ENCODE data around the gene PRPH2.
"Not testable (repeated sequence)": the region's sequence is repeated elsewhere in the genome, so short reads cannot be mapped to it uniquely, and the experiment has no call there.

The PRPH2 gene

DNA sequence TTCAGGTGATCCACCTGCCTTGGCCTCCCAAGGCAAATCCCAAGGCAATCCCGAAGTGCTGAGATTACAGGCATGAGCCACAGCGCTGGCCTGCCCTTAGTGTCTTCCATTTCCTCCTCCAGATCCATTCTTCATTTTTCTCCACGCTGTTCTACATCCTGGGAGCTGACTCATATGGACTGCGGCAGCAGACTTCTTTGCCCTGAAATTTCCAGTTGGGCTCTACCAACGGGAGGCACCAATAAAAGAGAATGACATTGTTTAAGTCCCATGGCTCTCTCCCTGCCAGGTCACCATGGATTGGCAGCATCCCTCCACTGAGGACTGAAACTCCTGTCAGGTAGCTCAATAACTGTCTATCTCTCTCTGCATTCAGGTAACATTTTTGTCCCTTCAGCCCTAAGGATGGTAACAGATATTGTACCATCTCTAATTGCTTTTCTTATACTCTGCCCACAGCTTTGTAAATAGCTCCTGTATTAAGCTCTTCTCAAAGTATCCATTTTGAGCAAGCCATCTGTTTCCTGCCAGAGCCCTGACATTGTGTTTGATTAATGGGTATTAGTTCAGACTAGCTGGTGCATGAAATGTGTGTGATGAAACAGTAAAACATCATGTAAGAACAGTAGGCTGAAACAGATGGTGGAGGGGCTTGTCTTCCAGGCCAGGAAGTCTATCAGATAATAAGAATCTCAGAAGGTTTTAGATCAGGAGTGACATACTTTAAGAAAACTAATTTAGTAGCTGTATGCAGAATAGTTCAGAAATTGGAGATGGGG lies 19.9 kb upstream of the PRPH2 start:
- no peak for DNase-seq (ENCODE audit: low spot score)

GRCh38 chr6:42740725-42741124 lies 18.3 kb upstream of the PRPH2 start:
- DNase-seq (ENCODE audit: low spot score), result no peak

- no peak for DNase-seq (ENCODE audit: low spot score)
Observed at GRCh38 chr6:42735976-42736375, 13.6 kb upstream of the PRPH2 start.

GRCh38 chr6:42733867-42734481 lies 11.6 kb upstream of the PRPH2 start:
- not testable (repeated sequence) for DNase-seq (ENCODE audit: low spot score)

DNA sequence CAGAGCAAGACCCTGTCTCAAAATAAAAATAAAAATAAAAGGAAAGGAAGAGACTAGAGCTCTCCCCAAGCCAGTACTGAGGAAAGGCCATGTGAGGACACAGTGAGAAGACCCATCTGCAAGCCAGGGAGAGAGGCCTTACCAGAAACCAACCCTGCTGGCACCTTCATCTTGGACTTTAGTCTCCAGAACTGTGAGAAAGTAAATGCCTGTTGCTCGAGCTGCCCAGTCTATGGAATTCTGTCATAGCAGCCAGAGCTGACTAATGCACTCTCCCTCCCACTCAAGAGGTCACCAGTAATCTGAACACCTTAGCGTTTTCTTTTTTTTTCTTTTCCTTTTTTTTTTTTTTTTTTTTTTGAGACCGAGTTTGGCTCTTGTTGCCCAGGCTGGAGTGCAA lies 7.3 kb upstream of the PRPH2 start:
- no peak for DNase-seq (ENCODE audit: low spot score)

GRCh38 chr6:42727627-42728026 lies 5.2 kb upstream of the PRPH2 start:
- no peak for DNase-seq (ENCODE audit: low spot score)

- no peak for DNase-seq (ENCODE audit: low spot score)
Observed at GRCh38 chr6:42727087-42727611, 4.8 kb upstream of the PRPH2 start.

- DNase-seq (ENCODE audit: low spot score), result no peak
Observed at GRCh38 chr6:42726485-42727086, 4.2 kb upstream of the PRPH2 start.

GRCh38 chr6:42726026-42726425 lies 3.6 kb upstream of the PRPH2 start:
- no peak for DNase-seq (ENCODE audit: low spot score)

DNA sequence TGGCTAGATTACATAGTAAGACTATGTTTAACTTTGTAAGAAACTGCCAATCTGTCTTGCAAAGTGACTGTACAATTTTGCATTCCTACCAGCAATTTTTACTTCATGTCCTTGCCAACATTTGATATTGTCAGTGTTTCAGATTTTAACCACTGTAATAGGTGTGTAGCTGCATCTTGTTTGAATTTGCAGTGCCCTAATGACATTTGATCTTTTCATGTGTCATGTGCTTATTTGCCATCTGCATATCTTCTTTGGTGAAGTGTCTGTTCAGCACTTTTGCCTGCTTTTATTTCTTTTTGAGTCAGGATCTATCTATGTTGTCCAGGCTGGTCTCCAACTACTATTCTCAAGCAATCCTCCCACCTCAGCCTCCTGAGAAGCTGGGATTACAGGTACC lies 2.4 kb upstream of the PRPH2 start:
- no peak for DNase-seq (ENCODE audit: low spot score)

GRCh38 chr6:42720739-42721138 lies 1.7 kb downstream of the PRPH2 start:
- no peak for DNase-seq (ENCODE audit: low spot score)

GRCh38 chr6:42715871-42716270 lies 6.5 kb downstream of the PRPH2 start:
- DNase-seq (ENCODE audit: low spot score), result no peak

DNA sequence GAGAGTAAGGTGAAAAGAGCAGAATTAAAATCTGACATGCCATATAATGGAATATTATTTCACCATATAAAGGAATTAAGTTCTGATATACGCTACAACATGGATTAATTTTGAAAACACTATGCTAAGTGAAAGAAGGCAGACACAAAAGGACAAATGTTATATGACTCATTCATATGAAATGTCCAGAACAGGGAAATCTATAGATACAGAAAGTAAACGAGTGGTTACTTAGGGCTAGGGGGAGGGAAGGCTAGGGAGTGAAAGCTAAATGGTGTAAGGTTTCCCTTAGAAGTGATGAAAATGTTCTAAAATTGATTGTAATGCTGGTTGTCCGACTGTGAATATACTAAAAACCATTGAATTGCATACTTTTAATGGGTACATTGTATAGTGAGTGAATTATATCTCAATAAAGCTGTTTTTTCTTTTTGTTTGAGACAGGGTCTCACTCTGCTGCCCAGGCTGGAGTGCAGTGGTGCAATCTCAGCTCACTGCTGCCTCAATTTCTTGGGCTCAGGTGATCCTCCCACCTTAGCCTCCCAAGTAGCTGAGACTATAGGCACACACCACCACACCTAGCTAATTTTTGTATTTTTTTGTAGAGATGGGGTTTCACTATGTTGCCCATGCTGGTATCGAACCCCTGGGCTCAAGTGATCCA lies 8.2 kb downstream of the PRPH2 start:
- no peak for DNase-seq (ENCODE audit: low spot score)

DNA sequence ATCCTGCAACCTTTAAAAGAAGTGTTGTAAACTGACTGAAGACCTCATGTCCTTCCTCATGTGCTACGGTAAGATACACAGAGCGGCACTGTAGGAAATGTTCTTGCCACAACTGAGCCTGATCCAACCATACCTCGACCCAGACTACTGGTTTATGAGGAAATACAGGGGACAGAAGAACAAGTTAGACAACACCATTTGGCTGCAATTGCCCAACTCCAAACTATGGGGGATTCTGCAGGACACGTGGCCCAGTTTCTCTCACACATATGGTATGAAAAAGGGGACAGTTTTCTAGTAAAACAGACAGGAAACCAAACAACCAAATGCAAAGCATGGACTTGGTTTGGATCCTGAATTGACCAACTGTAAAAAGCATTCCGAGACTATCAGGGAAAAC lies 10.5 kb downstream of the PRPH2 start:
- DNase-seq (ENCODE audit: low spot score), result no peak

GRCh38 chr6:42710316-42710715 lies 12.1 kb downstream of the PRPH2 start:
- peak; percentile 69 for DNase-seq (ENCODE audit: low spot score)

DNA sequence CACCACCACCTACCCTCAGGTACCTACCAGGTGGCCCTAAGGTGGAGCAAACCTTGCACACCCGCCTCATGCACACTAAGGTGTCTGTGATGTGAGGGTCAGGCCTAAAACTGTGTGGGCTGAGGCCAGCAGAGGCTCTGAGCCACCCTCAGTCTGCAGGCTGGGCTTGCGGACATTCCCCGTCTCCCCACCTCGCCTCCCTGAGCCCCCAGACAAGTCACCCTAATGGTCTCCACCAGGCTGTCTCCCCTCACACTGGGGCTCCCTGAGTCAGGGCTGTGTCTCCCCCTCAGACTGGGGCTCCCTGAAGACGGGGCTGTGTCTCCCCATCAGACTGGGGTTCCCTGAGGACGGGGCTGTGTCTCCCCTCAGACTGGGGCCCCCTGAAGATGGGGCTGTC lies 12.5 kb downstream of the PRPH2 start:
- DNase-seq (ENCODE audit: low spot score), result no peak

DNA sequence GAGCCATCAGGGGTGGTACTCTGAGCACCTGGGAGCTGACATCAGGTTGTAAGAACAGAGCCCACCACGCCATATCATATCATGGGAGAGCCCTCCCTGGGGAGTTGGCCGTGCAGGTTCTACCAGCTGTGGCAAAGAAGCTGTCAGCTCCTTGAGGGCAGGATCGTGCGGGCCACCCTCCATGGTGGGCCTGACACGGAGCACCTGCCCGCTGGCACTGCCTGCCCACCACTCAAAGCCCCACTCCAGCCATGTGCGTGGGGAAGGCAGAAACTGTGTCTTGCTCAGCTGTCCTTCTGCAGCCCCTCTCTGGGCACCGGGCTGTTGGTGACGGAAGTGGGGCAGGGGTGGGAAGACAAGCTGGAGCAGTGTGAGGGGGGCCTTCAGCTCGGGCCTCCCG lies 14.3 kb downstream of the PRPH2 start:
- no peak for DNase-seq (ENCODE audit: low spot score)

GRCh38 chr6:42707595-42707994 lies 14.8 kb downstream of the PRPH2 start:
- no peak for DNase-seq (ENCODE audit: low spot score)

- no peak for DNase-seq (ENCODE audit: low spot score)
Observed at GRCh38 chr6:42704937-42705374, 17.4 kb downstream of the PRPH2 start.

GRCh38 chr6:42704251-42704936 lies 18.0 kb downstream of the PRPH2 start:
- no peak for DNase-seq (ENCODE audit: low spot score)

- DNase-seq (ENCODE audit: low spot score), result not testable (repeated sequence)
Observed at GRCh38 chr6:42702786-42703185, 19.6 kb downstream of the PRPH2 start.

- DNase-seq (ENCODE audit: low spot score), result no peak
Observed at GRCh38 chr6:42702200-42702599, 20.2 kb downstream of the PRPH2 start.

Measured in ecto neural progenitor cell (in vitro differentiated cells).